ENCODE measurements around the gene SPEN.
"Not testable (repeated sequence)": the region's sequence is repeated elsewhere in the genome, so short reads cannot be mapped to it uniquely, and the experiment has no call there.

Gene SPEN

GRCh38 chr1:15900662-15901279, 53.3 kb downstream of the SPEN start:
- no peak for DNase-seq

GRCh38 chr1:15902882-15903281, 55.4 kb downstream of the SPEN start:
- DNase-seq: no peak

- no peak for DNase-seq
These were observed 61.1 kb downstream of the SPEN start for GRCh38 chr1:15908597-15908996.

- no peak for DNase-seq
These were observed 63.6 kb downstream of the SPEN start for GRCh38 chr1:15911141-15911540.

GRCh38 chr1:15911927-15912326, 64.4 kb downstream of the SPEN start:
- no peak for DNase-seq

GRCh38 chr1:15913607-15914006, 66.1 kb downstream of the SPEN start:
- DNase-seq: not testable (repeated sequence)

- no peak for DNase-seq
These were observed 68.5 kb downstream of the SPEN start for GRCh38 chr1:15915991-15916390.

GRCh38 chr1:15916417-15916816, 68.9 kb downstream of the SPEN start:
- no peak for DNase-seq

- no peak for DNase-seq
These were observed 69.4 kb downstream of the SPEN start for GRCh38 chr1:15916916-15917315.

- no peak for DNase-seq
These were observed 71.6 kb downstream of the SPEN start for GRCh38 chr1:15918962-15919715.

GRCh38 chr1:15923241-15923640, 75.7 kb downstream of the SPEN start:
- no peak for DNase-seq

GRCh38 chr1:15926448-15926847, 78.9 kb downstream of the SPEN start:
- not testable (repeated sequence) for DNase-seq

- DNase-seq: peak in 2 of 14 donors; percentile 44 to 88
These were observed 81.8 kb downstream of the SPEN start for GRCh38 chr1:15928971-15929965.

GRCh38 chr1:15931401-15931800, 83.9 kb downstream of the SPEN start:
- DNase-seq: no peak

- DNase-seq: no peak
These were observed 84.4 kb downstream of the SPEN start for GRCh38 chr1:15931884-15932283.

GRCh38 chr1:15932612-15933011, 85.1 kb downstream of the SPEN start:
- DNase-seq: no peak

GRCh38 chr1:15933684-15934083, 86.2 kb downstream of the SPEN start:
- DNase-seq: no peak

- DNase-seq: no peak
These were observed 86.9 kb downstream of the SPEN start for GRCh38 chr1:15934211-15935055.

GRCh38 chr1:15935056-15935950, 87.8 kb downstream of the SPEN start:
- DNase-seq: no peak

- DNase-seq: no peak
These were observed 88.5 kb downstream of the SPEN start for GRCh38 chr1:15936025-15936424.

- no peak for DNase-seq
These were observed 89.6 kb downstream of the SPEN start for GRCh38 chr1:15937146-15937545.
